GM18870 (cell line): Measurements from ENCODE around the gene ADA.

ENCODE experiments used
- ATAC-seq: cut with Tn5 transposase; IDR thresholded peaks from one replicate; pipeline ENCODE4 v1.9.1; 2021; ENCODE audit warnings: moderate library complexity; ENCODE audit not compliant: unreplicated experiment

Gene ADA

DNA sequence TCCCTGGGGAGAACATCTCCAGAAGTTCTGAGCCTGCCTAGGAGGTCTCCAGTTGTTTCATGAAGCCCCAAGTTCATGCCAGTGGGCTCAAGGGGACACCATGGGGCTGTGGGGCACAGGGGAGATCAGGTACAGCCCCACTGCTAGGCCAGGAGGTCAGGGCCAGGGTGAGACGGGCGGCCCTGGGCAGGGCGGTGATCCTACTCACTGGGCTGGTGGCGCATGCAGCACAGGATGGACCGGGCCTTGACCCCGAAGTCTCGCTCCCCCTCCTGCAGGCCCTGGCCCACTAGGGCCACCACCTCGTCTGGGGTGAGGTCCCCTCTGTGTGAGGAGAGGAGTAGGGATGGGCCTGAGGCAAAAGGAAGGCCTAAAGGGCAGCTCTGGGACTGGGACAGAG, 26.1 kb downstream of the ADA start:
- ATAC-seq: no peak

DNA sequence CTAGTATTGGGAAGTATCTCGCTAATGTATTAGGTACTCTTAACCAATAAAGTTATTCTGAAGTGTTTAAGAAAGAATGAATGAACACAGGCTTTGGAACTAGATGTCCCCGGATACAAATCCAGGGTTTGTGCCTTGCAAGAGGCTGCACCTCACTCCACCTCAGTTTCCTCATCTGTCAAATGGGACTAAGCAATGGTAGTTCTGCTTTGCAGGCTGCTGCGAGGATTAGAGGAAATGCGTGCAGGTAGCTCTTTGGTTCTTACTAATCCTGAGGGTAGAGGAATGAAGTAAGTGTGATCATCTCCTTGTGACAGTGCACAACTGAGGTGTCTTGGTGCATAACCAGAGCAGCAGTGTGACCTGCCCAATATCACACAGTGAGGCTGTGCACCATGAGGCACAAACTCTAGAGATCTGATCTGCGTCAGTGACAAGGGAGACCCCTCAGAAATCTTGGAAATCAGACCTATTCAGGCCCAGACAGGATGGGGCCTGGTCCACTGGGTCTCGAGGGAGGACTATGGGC, 26.7 kb downstream of the ADA start:
- no peak for ATAC-seq

DNA sequence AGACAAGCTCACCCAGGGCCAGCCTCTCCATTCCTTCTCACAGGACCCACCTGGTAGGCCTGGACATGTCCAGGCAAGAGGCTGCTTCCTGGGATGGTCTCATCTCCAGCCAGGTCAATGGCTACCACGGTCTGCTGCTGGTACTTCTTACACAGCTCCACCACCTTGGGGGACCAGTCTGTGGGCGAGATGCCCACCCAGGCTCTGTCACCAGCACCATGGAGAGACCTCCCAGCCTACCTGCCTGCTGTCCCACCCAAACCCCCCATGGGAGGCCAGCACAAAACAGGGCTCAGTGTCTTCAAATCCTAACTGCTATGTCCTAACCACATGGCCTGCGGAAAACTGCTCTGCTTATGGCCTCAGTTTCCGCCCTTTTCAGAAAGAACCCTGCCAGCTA, 27.3 kb downstream of the ADA start:
- ATAC-seq: no peak

DNA sequence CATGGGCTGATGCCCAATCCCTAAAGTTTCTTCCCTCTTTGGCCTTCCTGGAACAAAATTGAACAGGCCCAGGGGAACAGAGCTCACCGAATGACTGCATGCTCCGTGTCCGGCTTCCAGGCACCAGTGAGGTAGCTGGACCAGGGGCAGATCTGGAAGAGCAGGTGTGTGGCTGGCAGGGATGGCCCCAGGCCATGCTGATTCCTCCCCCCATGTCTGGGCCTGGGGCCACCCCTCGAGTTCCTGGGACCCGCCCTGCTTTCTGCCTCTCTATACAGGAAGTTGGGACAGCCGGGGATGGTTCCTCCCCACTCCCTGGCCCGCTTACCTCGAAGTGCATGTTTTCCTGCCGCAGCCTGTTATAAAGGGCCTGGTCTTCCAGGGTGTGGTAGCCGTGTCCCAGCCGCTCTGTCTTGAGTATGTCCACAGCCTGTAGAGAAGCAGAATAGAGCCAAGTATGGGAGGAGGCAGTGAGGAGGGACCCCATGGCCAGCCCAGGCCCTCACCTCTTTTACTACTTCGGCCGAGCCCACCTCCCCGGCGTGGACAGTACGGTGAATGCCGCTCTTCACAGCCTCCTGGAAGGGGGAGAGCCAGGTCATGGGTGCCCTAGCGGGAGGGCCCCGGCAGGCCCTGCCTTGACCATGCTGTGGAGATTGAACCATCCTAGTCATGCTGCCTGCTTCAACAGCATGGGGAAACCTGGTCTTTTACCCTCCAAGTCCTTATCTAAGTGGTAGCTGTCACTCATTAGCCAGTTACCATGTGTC, 28.8 kb downstream of the ADA start:
- no peak for ATAC-seq

DNA sequence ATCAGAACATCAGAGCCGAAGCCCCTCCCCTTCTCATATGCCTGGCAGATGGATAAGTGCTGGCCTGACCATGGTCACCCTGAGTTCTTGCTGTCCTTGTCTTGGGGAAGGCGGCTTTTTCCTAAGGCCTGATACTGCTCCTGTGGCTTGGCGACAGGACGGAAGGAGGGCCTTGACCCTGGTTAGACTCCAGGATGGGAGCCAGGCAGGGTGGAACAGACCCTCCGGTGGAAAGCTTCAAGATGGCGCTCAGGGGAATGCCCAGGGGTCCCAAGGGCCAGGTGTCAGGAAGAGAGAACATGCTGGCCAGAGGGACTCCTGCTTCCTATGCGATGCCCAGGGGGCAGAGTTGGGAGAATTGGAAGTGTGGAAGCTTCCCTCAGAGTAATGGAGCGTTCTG, 29.6 kb downstream of the ADA start:
- no peak for ATAC-seq

DNA sequence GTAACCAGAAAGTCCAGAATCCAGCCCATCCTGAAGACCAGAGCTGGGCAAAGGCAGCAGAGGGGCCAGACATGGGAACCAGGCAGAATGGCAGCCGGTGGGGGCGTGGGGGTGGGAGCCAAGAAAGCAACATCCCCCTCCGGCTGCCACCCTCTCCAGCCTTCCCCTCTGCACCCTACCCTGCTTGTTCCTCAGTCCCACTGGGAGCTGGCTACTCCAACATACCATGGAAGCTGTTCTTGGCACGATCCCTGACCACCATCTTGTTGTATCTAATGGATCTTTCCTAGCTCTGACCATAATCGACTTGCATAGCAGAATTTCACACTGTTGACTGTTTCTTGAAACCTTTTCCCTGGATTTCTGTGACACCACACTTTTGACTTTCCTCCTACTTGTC, 30.2 kb downstream of the ADA start:
- no peak for ATAC-seq

DNA sequence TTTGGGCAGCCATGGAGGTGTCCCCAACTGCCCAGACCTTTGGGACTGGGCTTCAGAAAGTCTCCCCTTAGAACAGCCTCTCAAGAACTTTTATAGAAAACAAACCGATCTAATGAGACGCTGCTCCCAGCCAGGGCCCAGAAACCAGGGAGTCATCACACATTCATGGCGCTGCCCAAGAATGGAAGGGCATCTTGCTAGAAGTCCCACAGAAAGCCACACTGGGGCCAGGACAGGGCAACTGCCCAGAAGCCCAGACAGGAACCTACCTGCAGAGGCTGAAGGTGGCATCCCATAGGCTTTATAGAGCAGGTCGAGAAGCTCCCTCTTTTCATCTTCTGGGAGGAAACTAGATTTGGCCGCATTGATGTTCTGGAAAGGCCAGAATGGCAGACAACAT, 31.5 kb downstream of the ADA start:
- ATAC-seq: no peak

DNA sequence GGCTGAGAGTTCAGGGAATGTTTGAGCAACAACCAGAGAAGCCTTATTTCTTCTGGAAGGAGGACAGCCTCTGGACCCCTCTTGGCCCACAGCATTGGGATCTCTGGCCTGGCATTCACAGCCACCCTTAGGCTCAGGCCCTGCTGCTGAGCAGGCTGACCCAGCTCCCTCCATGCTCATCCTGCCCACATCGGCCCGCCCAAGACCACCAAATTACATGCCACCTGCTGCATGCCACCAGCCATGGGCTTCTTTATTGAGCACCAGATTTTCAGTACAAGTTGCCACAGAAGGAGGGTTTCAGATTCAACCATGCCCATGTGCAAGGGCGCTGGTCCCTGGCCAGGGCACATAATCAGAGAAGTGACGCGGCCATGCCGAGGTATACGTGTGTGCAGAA, 32.2 kb downstream of the ADA start:
- no peak for ATAC-seq

DNA sequence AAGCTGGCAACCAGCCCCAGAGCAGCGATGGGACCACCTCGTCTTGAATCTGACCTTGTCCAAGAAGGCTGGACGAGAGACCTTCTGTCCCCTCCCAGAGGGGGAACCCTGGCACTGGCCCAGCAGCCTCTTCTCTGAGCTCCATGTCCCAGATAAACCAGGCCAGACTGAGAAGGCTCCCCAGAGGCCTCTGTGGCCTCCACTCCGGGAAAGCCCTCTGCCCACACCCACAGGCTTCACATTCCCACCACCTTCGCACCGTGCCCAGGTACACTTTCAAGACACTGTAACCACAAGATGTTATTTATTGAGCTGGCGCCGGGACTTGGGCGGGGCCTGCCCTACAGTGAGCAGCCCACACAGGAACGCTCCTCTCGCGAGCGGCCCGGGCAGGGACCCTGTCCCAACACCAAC, 33.2 kb downstream of the ADA start:
- no peak for ATAC-seq

DNA sequence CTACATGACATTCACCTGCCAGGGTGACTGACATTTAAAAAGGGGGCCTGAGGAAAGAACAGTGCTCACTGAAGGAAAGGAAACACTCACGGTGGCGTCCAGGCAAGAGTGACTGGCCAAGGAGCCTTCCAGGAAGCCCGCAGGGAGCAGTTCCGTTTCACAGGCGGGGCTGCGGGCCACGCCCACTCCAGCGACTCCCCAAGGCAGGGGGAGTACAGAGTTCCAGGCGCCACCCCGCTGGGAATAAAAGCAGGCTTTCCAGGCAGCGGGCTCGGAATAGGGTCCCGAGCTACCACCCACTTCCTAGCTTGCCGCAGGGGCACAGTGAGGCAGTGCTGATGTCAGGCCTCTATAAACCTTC, 34.9 kb downstream of the ADA start:
- ATAC-seq: no peak

DNA sequence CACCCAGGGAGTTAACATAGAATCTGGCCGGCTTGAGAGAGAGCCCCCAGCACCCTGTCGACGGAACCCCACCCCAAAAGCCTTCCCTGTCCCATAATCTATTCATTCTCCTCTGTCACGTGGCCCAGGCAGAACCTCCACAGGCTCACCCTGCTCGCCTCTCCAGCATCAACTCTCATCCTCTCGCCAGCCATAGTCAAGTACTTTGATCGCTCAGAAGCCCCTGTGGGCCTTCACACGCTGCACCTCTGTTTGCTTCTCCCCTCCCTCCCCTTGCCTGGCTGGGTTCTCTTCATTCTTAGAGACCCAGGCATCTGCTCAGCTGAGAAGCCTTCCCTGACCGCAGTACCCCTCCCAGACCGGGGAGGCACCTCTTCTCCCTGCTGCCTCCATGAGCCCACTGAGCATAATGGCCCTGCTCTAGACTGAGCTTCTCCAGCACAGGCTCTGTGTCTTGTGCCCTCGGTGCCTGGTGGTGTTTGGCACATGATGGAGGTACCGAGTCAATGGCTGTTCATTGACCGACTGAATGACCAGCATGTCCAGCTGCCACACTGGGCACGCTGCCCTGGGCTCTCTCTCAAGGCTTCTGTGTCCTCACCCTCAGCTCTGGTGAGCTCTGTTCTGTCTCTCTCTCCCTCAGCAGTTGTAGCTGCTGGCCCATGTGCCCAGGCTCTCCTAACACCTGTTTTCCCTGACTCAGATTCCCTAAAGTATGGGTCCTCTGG, 35.5 kb downstream of the ADA start:
- no peak for ATAC-seq

DNA sequence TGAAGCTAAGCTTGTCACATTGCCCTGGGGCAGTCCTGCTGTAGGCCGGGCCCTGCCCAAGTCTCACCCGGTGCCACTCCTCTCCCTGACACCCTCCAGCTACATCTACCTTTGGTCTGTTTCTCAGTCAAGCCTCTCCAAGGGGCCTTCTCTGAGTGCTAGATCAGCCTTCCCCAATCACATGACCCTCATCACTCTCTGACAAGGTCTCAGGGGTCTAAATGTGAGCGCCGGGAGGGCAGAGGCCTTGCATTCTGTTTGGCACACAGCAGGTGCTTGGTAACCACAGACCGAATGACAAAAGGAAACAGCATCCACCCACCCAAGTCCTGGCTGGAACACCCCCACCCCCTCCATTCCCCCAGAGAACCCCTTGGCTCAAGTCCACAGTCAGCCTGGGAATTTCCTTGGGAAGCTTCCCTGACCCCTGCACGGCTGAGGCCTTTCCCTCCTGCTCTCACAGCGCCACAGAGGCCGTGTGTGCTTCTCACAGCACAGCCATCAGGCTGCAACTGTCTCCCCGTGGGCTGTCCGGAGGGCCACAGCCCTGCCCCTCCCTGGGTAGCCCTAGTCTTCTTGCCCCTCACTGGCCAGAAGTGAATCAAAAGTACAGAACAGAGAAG, 36.2 kb downstream of the ADA start:
- ATAC-seq: no peak

DNA sequence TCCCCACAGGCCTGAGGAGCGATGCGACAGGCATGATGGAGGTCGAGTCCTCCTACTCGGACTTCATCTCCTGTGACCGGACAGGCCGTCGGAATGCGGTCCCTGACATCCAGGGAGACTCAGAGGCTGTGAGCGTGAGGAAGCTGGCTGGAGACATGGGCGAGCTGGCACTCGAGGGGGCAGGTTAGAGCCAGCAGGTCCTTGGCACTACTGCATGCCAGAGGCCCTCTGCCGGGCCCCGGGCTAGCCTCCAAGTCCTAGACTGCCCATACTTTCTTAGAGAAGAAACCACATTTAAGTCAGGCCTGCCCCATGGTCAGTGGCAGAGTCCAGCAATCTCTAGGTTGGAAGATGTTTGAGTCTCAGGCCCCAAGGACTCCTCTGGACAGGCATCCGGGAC, 37.0 kb downstream of the ADA start:
- no peak for ATAC-seq

DNA sequence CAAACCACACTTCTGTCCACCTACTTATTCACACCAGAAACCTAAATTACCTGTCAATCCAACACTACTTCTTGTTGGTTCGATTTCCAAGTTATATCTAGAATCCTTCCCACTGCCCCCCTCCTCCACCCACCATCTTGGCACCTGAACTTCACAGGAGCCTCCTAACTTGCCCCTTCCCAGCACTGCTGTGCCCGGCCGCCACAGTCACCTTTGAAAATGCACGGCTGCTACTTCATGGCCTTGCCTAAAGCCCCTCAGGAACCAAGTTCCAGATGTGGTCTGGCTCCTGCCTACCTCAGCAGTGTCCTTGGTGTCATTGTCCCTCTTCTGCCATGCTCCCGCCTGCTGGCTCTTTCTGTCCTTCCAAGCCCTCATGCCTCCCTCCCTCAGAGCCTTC, 37.9 kb downstream of the ADA start:
- no peak for ATAC-seq

DNA sequence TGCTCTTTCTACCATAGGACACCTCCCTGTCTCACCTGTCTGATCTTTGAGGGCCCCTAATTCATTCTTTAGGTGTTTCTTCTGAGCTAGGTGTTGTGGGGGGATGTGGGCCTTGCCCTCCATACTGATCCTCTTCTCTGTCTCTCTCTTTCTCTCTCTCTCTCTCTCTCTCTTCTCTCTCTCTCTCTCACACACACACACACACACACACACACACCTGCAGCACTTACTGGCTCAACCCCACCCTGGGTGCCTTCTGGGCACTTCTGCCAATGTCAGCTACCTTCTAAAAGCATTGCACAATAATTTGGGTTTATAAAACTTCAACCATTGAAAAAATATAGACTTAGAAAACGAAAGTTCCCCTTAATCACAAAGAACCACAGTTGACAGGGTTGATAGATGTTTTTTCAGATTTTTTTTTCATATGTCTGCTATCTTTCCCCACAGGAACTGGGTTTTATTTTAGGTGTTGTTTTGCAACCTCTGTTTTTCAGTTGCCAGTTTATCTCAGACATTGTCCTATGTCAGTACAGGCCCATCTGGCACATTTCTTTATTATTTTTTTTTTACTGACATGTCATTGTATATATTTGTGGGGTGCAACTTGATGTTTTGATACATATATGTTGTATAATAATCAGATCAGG, 41.1 kb downstream of the ADA start:
- no peak for ATAC-seq

DNA sequence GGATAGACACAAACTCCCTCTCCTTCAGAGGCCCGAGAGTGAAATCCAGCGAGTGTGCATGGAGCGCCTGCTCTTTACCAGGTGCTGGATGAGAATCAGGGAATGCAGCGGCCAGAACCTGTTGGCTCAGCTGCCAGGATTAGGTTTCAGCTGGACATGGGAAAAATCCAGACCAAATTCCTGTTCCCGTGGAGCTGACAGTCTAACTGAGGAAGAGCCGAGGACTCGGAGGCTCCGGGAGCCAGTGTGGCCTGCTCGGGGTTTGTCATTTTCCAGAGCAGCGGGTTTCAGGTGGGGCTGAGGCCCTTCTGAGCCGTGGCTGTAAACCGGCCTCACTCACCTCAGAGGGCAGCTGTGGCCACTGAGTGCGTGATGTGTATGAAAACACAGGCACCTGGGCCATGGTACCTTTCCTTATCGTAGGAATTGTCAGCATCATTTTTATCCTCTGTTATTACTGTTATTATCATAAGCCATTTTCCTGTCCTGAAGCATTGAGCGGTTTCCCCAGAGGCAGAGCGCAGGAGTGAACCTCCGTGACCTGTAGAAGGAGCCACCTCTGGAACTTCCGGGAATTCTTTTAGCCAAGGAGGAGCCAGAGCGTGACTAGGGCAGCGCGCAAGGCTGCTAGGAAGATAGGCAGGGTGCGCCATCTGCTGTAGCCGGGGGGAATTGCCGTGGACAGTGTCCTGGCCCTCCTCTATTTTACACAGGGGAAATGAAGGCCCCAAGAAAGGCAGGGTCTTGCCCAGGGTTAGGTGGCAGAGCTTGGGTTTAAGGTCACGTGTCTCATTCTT, 41.8 kb downstream of the ADA start:
- ATAC-seq: peak; percentile 69

DNA sequence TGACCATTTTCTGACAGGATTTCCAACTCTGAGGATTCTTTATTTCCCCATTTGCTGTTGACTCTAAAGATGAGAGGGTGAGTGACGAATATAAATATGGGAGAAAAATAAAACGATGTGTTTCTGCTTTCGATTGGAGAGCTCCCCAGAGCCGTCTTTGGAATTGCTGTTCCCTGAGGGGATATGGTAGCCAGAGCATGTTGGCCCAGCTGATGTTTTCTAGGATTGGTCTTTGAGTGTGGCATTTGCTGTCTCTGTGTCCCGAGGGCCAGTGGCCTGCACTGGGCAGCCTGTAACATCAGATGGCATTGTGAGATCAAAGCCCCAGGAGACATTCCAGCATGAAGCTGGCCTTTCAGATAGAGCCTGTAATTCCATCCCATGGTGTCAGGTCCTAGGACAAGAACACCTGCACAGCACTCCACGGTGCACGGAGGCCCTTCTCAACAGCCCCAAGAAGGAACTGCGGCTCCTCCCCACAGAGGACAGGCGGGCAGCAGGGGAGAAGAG, 42.4 kb downstream of the ADA start:
- ATAC-seq: no peak

DNA sequence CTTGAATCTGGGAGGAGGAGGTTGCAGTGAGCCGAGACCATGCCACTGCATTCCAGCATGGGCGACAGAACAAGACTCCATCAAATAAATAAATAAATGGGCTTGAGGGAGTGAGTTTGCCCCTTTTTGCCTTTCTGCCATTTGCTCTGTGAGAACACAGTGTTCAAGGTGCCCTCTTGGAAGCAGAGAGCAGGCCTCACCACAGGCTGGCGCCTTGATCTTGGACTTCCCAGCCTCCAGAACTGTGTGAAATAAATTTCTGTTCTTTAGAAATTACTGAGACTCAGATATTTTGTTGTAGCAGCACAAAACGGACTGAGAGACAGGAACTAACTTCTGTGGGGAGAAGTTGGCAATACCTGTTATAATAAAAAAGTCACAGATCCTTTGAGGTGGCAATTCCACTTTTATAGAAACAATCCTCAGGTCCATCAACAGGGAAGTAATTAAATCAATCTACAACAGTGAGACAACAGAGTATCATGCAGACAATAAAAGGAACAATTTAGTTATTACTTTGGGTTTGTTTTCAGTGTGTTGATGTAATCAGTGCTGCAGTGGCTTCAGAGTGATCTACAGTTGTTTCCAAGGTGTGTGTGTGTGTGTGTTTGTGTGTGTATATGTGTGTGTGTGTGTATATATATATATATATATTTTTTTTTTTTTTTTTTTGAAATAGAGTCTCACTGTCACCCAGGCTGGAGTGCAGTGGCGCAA, 44.6 kb downstream of the ADA start:
- ATAC-seq: no peak

DNA sequence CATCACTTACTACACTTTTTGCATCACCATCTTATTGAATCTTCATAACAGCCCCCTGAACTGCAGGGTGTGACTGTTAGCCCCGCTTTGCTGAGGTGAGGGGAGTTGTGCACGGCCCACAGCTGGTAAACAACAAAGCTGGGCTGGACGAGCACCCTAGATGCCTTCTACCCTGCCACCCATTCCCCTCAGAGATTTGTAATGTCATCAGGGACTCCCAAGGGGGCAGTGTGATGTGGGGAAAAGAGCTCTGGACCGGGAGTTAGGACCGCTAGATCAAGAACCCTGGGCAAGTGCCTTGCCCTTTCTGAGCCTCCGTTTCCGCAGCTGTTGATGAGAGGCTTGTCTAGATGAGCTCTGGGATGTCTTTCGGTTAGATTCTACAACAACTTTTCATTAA, 48.2 kb downstream of the ADA start:
- ATAC-seq: no peak

DNA sequence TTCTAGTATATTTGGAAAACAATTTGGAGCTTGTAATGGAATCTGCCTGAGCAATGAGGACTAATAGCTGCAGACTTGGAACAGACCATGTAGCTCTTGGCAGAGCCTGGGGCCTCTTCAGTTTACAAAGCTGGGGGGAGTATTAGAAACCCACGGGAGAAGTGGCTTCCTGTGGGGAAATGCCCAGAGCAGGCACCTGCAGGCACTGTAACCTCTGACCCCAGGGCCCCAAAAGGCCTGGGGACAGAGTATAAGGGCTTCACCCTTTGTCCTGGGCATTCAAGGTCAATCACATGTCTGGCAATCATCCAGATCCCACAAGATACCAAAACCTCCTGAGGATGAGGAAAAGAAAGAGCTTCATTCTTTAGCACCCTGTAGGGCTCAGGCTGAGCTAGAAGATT, 49.7 kb downstream of the ADA start:
- no peak for ATAC-seq
